ENCODE data around the gene PICK1.

GRCh38 chr22:38026130-38027111 is 30.8 kb upstream of the PICK1 start:
- TF ChIP-seq YY1 (IDR thresholded peaks at IDR 0.05; ENCODE audit: insufficient read depth, insufficient read length), result no peak
- TF ChIP-seq ZNF274 (IDR thresholded peaks at IDR 0.05; ENCODE audit: low read depth, low read length), result no peak
- TF ChIP-seq SUZ12 (IDR thresholded peaks at IDR 0.05; ENCODE audit: extremely low read depth, insufficient read depth, insufficient read length), result no peak
